HG02798 (cell line): ENCODE data around the gene SPN.
"Not testable (repeated sequence)": the region's sequence is repeated elsewhere in the genome, so short reads cannot be mapped to it uniquely, and the experiment has no call there.

Experiments
- ATAC-seq: cut with Tn5 transposase; IDR thresholded peaks from one replicate; pipeline ENCODE4 v1.9.1; 2021; ENCODE audit warnings: mild to moderate bottlenecking; ENCODE audit not compliant: unreplicated experiment, poor library complexity

Gene SPN, protein sequence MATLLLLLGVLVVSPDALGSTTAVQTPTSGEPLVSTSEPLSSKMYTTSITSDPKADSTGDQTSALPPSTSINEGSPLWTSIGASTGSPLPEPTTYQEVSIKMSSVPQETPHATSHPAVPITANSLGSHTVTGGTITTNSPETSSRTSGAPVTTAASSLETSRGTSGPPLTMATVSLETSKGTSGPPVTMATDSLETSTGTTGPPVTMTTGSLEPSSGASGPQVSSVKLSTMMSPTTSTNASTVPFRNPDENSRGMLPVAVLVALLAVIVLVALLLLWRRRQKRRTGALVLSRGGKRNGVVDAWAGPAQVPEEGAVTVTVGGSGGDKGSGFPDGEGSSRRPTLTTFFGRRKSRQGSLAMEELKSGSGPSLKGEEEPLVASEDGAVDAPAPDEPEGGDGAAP

DNA sequence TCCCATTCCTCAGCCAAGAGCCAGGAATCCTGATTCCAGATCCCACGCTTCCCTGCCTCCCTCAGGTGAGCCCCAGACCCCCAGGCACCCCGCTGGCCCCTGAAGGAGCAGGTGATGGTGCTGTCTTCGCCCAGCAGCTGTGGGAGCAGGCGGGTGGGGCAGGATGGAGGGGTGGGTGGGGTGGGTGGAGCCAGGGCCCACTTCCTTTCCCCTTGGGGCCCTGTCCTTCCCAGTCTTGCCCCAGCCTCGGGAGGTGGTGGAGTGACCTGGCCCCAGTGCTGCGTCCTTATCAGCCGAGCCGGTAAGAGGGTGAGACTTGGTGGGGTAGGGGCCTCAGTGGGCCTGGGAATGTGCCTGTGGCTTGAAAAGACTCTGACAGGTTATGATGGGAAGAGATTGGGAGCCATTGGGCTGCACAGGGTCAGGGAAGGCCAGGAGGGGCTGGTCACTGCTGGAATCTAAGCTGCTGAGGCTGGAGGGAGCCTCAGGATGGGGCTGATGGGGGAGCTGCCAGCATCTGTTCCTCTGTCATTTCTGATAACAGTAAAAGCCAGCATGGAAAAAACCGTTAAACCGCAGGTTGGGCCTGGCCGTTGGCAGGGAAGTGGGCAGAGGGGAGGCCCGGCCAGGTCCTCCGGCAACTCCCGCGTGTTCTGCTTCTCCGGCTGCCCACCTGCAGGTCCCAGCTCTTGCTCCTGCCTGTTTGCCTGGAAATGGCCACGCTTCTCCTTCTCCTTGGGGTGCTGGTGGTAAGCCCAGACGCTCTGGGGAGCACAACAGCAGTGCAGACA, at the start of gene SPN:
TSS of gene SPN (plus strand) at position 232 of the 791 bp plus-strand sequence. CDS start at position 714, 482 bp downstream.
- ATAC-seq: no peak

DNA sequence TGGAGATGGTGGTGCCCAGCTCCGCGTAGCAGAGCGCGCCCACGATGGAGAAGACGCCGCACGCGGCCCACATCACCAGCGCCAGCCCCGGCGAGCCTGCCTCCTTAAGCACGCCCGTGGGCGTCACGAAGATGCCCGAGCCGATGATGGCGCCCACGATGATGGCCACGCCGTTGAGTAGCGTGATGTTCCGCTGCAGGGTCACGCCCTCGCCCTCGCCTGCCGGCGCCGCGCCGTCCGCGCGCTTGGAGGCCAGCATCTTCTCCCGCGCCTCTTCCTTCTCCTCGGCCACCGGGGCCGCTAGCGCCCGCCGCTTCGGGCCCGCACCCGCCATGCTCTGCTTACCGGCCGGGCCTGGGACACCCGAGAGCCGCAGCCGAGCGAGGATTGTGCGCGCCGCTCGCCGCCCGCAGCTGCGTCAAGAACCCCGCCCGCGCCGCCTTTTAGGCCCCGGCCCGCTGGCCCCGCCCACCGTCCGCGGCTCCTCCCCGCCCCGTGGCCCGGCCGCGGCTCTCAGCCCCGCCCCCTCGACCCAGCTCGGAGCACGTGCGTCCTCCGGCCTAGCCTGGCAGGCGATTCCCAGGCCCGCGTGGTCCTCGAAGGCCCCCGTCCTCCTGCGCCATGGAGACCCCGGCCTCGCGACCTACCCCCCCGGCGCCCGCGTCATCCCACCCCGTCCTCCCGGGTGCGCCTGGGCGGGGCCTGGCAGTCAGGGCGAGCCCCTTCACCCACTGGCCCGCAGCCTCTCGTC, 49.6 kb upstream of the SPN start:
- ATAC-seq: peak; percentile 51

DNA sequence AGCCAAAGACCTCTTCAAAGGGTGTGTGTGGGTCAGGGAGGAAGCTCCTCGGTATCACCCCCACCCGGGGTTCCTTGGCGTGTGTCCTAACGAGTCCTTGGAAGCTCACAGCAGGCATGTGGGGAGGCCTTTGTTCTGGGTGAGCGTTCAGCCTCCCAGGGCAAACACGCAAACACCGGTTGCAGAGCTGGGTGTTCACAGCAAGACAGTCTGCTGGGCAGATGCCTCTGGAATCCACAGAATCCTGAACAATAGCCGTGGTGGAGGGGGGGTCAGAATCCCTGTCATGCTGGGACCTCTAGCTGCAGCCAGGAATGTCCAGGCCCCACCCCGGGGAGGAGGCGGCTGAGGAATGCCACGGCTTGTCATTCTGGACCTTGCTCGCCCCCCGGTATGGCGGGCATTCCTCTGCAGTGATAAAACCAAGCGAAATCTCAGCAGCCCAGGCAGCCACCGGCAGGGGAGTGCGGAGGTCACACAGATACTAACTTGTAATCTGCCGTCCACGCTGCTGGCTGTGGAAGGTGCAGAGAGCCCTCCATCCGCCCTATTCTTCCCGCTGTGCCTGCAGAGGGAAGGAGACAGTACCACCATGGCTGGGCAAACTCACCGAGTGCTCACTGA, 48.2 kb upstream of the SPN start:
- not testable (repeated sequence) for ATAC-seq

DNA sequence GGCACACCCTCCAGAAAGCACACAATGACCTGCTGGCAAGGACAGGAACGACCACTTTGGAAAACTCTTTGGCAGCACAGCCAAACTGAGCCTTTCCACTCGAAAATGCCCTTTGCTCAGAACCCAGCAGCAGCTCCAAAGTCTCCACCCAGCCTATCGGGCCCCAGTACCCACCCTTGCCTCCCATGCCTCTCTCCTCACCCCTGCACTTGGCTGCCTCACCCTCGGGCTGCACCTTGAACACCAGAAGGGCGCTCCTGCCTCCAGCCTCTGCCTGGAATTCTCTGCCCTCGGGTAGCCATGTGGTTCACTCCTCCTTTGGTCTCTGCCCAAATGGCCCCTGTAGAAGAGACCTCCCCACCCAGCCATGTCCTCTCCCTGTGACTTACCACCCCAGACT, 46.9 kb upstream of the SPN start:
- not testable (repeated sequence) for ATAC-seq

DNA sequence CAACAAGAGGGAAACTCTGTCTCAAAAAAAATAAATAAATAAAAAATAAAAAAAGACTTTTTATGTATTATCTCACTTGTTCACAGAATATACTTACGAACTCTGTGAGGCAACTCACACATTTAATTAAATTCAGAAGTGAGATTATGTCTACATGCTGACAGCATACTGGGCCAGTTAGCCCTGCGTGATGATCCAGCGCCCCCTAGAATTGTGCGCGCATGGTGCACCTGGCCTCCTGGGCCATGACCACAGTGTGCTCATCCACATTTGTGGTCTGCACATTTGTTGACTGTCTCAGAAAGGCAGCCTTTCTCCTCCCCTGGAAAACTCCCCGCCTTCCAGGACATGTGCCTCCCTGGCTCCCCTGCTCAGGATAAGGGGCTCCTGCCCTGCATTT, 42.5 kb upstream of the SPN start:
- ATAC-seq: not testable (repeated sequence)

DNA sequence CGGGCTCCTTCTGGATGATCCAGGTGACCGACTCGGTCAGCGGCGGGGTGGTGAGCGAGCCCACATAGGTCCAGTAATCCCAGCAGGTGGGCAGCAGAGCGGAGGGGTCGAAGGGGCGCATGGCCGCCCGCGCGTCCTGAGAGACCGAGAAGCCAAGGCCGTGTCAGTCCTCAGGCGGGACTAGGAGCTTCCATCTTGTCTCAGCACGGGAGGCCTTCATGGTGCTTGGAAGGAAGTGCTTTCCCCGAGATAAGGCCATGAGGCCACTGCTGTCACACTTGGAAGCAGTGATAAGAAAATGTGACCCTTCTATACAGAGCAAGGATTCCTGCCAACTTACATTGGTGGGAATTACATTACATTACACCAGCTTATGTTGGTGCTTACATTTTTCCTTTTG, 40.3 kb upstream of the SPN start:
- ATAC-seq: not testable (repeated sequence)

DNA sequence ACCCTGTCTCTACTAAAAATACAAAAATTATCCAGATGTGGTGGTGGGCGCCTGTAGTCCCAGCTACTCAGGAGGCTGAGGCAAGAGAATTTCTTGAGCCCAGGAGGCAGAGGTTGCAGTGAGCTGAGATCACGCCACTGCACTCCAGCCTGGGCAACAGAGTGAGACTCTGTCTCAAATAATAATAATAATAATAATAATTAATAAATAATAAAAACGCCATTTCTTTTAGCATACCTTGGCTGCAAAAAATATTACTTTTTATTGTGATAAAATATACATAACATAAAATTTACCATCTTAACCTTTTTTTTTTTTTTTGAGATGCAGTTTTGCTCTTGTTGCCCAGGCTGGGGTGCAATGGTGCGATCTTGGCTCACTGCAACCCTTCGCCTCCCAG, 39.8 kb upstream of the SPN start:
- not testable (repeated sequence) for ATAC-seq

DNA sequence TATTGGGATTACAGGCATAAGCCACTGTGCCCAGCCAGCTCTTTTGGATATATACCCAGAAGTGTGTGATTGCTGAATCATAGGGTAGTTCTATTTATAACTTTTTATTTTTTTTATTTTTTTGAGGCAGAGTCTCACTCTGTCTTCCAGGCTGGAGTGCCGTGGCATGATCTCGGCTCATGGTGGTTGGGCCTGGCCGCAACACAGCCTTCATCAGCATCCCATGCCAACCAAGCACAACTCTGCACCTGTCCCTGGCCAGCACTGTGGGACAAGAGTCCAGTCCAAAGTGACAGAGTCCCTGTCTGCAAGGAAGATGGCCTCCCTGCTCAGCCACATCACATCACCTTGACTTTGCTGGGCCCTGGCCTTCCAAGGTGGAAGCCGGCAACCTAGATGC, 37.9 kb upstream of the SPN start:
- not testable (repeated sequence) for ATAC-seq

DNA sequence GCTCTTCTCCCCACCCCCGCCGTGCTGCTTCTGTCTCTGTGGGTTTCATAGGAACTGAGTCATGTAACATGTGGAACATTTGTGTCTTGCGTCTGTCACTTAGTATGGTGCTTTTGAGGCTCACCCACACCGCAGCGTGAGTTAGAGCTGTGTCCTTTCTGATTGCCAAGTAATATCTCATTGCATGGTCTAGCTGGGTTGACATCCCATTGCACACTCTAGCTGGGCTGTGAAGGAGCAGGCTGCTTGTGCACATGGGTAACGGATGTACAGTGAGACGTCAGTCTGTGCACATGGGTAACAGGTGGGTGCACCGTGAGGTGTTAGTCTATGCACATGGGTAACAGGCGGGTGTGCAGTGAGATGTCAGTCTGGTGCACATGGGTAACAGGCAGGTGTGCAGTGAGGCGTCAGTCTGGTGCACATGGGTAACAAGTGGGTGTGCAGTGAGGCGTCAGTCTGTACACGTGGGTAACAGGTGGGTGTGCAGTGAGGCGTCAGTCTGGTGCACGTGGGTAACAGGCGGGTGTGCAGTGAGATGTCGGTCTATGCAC, 36.2 kb upstream of the SPN start:
- peak; percentile 61 for ATAC-seq

DNA sequence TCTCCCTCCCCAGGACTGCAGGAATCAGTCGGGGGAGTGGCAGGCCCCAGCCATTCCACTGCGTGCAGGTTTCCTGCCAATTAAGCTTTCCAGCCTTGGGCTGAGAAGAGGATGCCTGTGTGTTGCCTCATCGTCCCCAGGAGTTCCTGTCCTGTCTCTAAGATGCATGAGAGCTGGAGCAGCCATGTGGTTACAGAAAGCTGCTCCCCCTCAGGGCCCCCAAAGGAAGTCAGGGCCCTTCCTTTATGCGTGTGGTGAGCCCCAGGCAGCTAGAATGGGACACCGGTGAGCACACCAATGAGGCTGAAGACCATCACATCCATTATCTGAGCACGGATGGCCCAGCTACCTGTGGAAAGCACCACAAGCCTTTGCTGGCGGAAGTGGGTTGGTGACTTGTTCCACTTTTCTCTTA, 35.4 kb upstream of the SPN start:
- ATAC-seq: not testable (repeated sequence)

DNA sequence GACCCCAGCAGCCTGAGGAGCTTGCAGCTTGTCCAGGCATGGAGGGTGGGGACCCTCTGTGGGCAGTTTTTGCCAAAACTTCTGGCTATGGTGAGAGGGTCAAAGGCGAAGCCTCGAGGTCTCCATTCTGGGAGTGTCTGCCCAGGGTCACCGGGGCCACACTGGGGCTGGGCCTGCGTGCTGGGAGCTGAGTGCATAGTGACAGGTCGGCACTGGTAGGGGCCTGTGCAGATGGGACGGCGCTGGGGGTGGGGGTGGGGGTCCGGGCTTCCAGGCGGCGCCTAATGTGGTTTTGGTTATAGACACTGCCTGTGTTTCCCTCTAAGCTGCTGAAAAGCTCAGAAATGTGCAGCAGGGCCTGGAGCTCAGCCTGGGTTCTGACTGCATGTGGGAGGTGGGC, 34.3 kb upstream of the SPN start:
- ATAC-seq: not testable (repeated sequence)

DNA sequence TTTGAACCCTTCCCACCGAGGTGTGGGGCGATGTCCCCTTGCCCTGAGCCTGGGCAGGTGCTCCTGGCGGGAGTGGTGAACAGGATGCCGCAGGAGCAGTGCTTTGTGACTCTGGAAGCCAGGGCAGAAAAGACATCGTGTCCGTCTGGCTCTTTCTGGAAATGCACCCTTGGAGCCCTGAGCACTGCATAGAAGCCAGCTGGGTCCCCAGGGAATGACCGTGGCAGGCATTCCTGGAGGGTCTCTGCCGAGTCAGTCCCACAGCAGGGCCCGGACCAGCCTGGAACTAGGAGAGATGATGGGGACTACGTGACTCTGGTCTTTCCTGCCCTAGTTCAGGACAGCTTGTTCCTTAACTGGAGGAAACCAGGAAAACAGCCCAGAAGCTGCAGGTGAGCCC, 33.7 kb upstream of the SPN start:
- ATAC-seq: not testable (repeated sequence)

DNA sequence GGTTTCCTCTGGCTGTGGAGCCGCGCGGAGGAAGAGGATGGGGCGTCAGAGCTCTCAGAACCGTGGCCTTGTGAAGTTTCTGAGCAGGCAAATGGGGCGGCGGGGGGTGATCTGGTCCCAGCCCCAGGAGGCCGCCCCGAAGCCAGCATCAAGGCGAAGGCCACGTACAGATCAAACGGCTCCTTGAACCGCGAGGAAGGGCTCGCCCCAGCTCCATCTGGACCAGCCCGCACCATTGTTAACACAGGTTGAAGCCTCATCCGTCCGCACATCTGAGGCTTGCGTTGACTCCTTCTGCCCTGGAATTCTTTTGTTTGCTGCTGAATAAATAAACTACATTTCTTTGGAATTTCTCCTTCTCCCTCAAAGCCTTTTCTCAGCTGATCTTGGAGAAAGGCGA, 31.4 kb upstream of the SPN start:
- not testable (repeated sequence) for ATAC-seq

DNA sequence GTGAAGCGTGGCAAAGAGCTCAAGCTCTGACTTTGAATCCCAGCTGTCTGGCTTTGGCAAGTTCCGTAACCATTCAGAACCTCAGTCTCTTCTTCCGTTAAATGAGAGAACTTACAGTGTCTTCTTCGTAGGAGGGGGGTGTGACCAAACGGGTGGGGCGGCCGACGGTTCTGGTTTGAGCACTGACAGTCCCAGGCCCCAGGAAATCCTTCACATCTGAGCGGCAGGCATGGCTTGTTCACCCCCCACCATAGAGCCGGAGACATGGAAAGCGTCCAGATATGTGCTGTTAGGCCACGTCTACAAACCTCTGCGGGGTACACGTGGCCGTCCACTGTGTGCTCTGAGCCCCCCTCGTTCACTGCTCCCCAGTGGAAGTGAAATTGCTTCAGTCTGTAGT, 27.1 kb upstream of the SPN start:
- not testable (repeated sequence) for ATAC-seq

DNA sequence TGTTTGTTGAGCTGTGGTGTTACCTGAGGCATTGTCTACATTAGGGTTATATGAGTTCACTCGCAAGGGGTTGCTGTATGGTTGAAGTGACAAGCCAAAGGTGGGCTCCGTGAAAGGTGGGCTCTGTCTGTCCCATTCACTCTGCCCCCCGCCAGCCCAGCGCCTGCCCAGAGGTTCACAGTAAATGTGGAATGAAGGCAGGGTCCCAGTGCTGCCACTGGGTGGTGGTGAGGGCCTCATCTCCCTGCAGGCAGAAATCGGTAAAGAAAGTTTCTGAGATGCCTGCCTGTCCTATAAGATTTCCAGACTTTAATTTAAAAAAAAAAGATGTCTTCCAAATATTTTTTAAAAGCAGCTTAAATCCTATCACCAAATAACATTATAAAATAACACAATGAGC, 26.7 kb upstream of the SPN start:
- not testable (repeated sequence) for ATAC-seq

DNA sequence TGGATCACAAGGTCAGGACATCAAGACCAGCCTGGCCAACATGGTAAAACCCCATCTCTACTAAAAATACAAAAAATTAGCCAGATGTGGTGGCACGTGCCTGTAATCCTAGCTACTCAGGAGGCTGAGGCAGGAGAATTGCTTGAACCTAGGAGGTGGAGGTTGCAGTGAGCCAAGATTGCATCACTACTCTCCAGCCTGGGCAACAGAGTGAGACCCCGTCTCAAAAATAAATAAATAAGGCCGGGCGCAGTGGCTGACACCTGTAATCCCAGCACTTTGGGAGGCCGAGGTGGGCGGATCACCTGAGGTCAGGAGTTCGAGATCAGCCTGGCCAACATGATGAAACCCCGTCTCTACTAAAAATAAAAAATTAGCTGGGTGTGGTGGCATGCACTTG, 24.3 kb upstream of the SPN start:
- not testable (repeated sequence) for ATAC-seq

DNA sequence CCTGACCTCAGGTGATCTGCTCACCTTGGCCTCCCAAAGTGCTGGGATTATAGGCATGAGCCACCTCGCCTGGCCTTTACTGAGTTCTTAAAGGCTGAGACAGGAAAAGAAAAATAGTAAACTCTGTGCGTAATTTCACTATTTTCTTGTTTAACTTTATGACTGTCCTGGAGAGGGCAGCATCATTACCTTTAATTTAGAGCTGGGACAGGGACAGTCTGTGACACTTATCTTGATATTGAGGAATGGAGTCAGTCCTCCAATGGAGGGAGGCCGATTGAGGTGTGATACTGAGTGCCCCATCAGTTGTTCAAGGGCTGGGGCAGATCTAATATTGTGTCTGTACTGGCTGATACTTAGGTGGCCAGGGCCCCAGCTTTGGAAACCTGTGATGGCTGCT, 21.5 kb upstream of the SPN start:
- no peak for ATAC-seq

DNA sequence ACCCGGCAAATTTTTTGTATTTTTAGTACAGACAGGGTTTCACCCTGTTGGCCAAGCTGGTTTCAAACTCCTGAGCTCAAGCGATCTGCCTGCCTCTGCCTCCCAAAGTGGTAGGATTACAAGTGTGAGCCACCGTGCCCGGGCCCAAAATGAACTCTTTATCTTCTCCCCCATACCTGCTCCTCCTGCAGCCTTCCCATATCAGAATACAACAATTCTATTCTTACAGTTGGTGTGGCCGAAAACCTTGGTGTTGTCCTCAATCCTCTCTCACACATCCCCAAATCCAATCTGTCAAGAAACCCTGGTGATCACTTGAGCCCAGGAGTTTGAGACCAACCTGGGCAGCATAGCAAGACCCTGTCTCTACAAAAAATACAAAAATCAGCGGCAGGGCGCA, 19.5 kb upstream of the SPN start:
- ATAC-seq: no peak

DNA sequence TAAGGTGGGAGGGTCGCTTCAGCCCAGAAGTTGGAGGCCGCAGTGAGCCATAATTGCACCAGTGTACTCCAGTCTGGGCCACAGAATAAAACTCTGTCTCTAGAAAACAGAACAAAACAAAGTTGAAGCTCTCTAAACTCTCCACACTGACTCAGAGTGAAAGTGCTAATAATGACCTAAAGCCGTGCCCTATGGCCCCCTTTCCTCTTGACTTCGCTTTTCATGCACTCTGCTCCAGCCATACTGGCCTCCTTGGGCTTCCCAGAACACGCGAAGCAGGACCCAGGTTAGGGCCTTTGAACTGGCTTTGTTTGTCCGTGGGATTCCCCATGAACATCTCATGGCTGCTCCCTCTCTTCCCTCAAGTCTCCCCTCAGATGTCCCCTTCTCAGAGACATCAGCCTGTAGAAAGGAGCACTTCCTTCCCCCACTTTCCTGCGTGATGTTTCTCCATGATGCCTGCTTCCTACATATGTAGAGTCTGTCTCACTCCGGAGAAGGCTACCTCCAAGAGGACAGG, 18.6 kb upstream of the SPN start:
- peak; percentile 68 for ATAC-seq
